GM23338 (cell line): ENCODE results near the gene CA6. TPM values are rescaled to one million over a fixed set of nuclear protein-coding genes. Genes with fewer than 3 reads are reported as not detected.

Source experiments
- ATAC-seq: fragments of 200-7000 bp; cut with Tn5 transposase; 3 replicates; pipeline ENCODE4 v1.9.1; 2020
- DNase-seq: peaks from one replicate; pipeline ENCODE4 v3.0.0-alpha.2; 2015; ENCODE audit warnings: low spot score
- H2AFZ ChIP-seq: fragments of 200-600 bp; sonication (generic); 2 replicates; pipeline ENCODE4 v1.8.0; 2016; ENCODE audit warnings: antibody characterized with exemption, mild to moderate bottlenecking, moderate library complexity
- H3F3A ChIP-seq: fragments of 200-600 bp; sonication (generic); replicated peaks from 2 replicates; pipeline ENCODE4 v1.8.0; 2017; ENCODE audit warnings: antibody characterized with exemption, mixed run types, low read depth
- H3K27ac ChIP-seq: fragments of 200-600 bp; sonication (generic); 2 replicates; pipeline ENCODE4 v1.6.1; 2016; ENCODE audit warnings: low read depth
- H3K27me3 ChIP-seq: fragments of 200-600 bp; sonication (generic); 2 replicates; pipeline ENCODE4 v1.8.0; 2016; ENCODE audit warnings: mild to moderate bottlenecking, mixed run types, moderate library complexity; ENCODE audit not compliant: insufficient read depth
- H3K36me3 ChIP-seq: fragments of 200-600 bp; sonication (generic); 2 replicates; pipeline ENCODE4 v1.8.0; 2016; ENCODE audit warnings: mild to moderate bottlenecking; ENCODE audit not compliant: insufficient read depth
- H3K4me1 ChIP-seq: fragments of 200-600 bp; sonication (generic); 2 replicates; pipeline ENCODE4 v1.8.0; 2016; ENCODE audit warnings: mild to moderate bottlenecking, moderate library complexity; ENCODE audit not compliant: insufficient read depth
- H3K4me2 ChIP-seq: fragments of 200-600 bp; sonication (generic); 2 replicates; pipeline ENCODE4 v1.7.1; 2017; ENCODE audit warnings: mixed run types
- H3K4me3 ChIP-seq: fragments of 200-600 bp; sonication (generic); 2 replicates; pipeline ENCODE4 v1.6.1; 2016; ENCODE audit warnings: mixed run types
- H3K79me2 ChIP-seq: fragments of 200-600 bp; sonication (generic); replicated peaks from 2 replicates; pipeline ENCODE4 v1.8.0; 2017; ENCODE audit warnings: mild to moderate bottlenecking; ENCODE audit not compliant: insufficient read depth
- H3K9me2 ChIP-seq: fragments of 200-600 bp; sonication (generic); 2 replicates; pipeline ENCODE4 v1.8.0; 2017; ENCODE audit not compliant: insufficient read depth
- H4K20me1 ChIP-seq: fragments of 200-600 bp; sonication (generic); replicated peaks from 2 replicates; pipeline ENCODE4 v1.8.0; 2017; ENCODE audit warnings: mild to moderate bottlenecking; ENCODE audit not compliant: insufficient read depth
- H3K27ac Mint-ChIP-seq: 2 replicates; pipeline ENCODE4 v1.8.0; 2020; ENCODE audit warnings: inconsistent platforms, mild to moderate bottlenecking, moderate library complexity, mixed read lengths
- H3K27me3 Mint-ChIP-seq: 3 replicates; pipeline ENCODE4 v1.8.0; 2022; ENCODE audit warnings: low read depth, mild to moderate bottlenecking, moderate library complexity, mixed read lengths, inconsistent platforms; ENCODE audit not compliant: insufficient read depth, poor library complexity
- H3K36me3 Mint-ChIP-seq: 3 replicates; pipeline ENCODE4 v1.8.0; 2021; ENCODE audit warnings: low read depth, mild to moderate bottlenecking, inconsistent platforms, moderate library complexity, mixed read lengths
- H3K4me1 Mint-ChIP-seq: 3 replicates; pipeline ENCODE4 v1.8.0; 2020; ENCODE audit warnings: mild to moderate bottlenecking, inconsistent platforms, mixed read lengths
- H3K4me3 Mint-ChIP-seq: 3 replicates; pipeline ENCODE4 v1.8.0; 2021; ENCODE audit warnings: moderate library complexity, mild to moderate bottlenecking, inconsistent platforms, mixed read lengths
- H3K9me3 Mint-ChIP-seq: 3 replicates; pipeline ENCODE4 v1.8.0; 2020; ENCODE audit warnings: moderate library complexity, mild to moderate bottlenecking, inconsistent platforms, mixed read lengths
- CREB1 ChIP-seq: fragments of 250-450 bp; sonication (Bioruptor Pico); IDR thresholded peaks from 2 replicates; pipeline ENCODE4 v1.5.0; 2020; ENCODE audit warnings: low read depth, mild to moderate bottlenecking, moderate library complexity
- CTCF ChIP-seq, 2 experiments: fragments of 200-600 bp in 1 of 2; sonication (generic) in 1 of 2; conservative IDR thresholded peaks; 2 replicates each; pipeline versions ENCODE4 v1.5.1 to v1.6.1; 2016 to 2017; ENCODE audit warnings: antibody characterized with exemption in 2 of 2, low read depth in 2 of 2, mild to moderate bottlenecking in 2 of 2, moderate library complexity in 1 of 2
- EZH2 ChIP-seq: fragments of 200-600 bp; sonication (generic); IDR thresholded peaks from one replicate; pipeline ENCODE4 v1.8.0; 2017; ENCODE audit warnings: antibody characterized with exemption, mild to moderate bottlenecking, low read depth; ENCODE audit not compliant: unreplicated experiment
- EZH2phosphoT487 ChIP-seq: fragments of 200-600 bp; sonication (generic); IDR thresholded peaks from one replicate; pipeline ENCODE4 v1.8.1; 2018; ENCODE audit warnings: antibody characterized with exemption; ENCODE audit not compliant: unreplicated experiment
- JUNB ChIP-seq: IDR thresholded peaks from one replicate; pipeline ENCODE4 v1.6.1; 2016; ENCODE audit warnings: antibody characterized with exemption; ENCODE audit not compliant: unreplicated experiment
- NANOG ChIP-seq: IDR thresholded peaks from 2 replicates; pipeline ENCODE4 v1.6.1; 2016; ENCODE audit warnings: antibody characterized with exemption, borderline replicate concordance
- POLR2AphosphoS5 ChIP-seq: IDR thresholded peaks from 2 replicates; pipeline ENCODE4 v1.6.1; 2016; ENCODE audit warnings: antibody characterized with exemption, low read depth
- REST ChIP-seq: IDR thresholded peaks from one replicate; pipeline ENCODE4 v1.6.1; 2018; ENCODE audit warnings: antibody characterized with exemption; ENCODE audit not compliant: unreplicated experiment
- STAT1 ChIP-seq: IDR thresholded peaks from one replicate; pipeline ENCODE4 v1.6.1; 2016; ENCODE audit warnings: antibody characterized with exemption; ENCODE audit not compliant: unreplicated experiment
- ZNF114 ChIP-seq: fragments of 250-450 bp; sonication (Bioruptor Pico); IDR thresholded peaks from 2 replicates; pipeline ENCODE4 v1.5.0; 2020; ENCODE audit warnings: mild to moderate bottlenecking, moderate library complexity
- ZNF331 ChIP-seq: fragments of 250-450 bp; sonication (Bioruptor Pico); IDR thresholded peaks from 2 replicates; pipeline ENCODE4 v1.5.0; 2020; ENCODE audit warnings: low read depth, mild to moderate bottlenecking, moderate library complexity
- polyA plus RNA-seq: library from polyadenylated mRNA; unstranded; fragments of >200 nt; fragmentation: Nextera tagmentation; extraction: Ambion mirVana; gene quantifications from 2 replicates; pipeline ENCODE4 v1.2.1, GENCODE V29; 2016
- total RNA-seq: library from RNA; depleted of rRNA; stranded (reverse); fragments of >200 nt; shearing (Covaris generic); gene quantifications from 2 replicates; pipeline ENCODE4 v1.2.3, GENCODE V29; 2014
- TF ChIP-seq, protein P1 (sequence below): IDR thresholded peaks from 2 replicates; pipeline ENCODE4 v1.6.1; 2016; ENCODE audit warnings: antibody characterized with exemption

Gene CA6
- total and polyA plus RNA-seq, 2 experiments from 2014 or later: not detected

DNA sequence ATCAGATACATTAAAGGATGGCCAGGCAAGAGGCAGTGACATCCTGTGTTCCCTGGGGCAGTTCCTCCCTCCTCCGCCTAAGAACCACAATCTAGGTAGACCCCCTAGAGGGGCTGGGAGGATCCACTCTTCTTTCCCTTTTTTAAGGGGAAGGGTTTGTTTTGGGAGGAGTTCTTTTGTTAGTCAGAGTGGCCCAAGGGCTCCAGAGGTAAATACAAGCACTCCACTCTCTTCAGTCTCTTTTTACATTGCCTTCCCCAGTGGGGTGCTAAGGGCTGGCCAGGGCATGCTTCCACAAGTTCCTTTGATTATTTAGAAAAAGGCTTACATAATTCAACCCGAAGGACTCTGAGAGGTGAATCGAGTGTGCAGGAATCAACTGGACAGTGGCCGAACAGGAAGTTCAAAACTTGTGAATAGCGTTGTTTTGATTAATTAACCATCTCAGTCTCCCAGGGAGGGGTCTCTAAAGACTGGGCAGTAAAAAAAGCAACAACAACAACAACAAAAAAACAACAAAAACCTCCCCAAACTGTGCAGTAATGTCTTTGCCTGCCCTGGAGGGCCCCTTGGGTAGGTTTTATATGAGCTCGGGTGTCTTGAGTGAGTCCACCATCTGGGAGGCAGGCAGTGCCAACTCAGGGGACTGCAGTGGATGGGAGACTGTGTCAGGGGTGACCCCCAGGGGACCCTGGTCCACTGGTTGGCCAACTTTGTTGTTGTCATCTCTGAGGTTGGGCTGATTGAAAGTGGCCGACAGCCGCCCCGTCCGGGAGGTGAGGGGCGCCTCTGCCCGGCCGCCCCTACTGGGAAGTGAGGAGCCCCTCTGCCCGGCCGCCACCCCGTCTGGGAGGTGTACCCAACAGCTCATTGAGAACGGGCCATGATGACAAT lies 34.0 kb upstream of the CA6 start (continued):
- TF ChIP-seq CTCF (conservative IDR thresholded peaks at IDR 0.05; ENCODE audit: low read depth in 2 of 2): no peak
- TF ChIP-seq REST: no peak
- TF ChIP-seq CREB1 (CRISPR knock-in tag): no peak
- no peak for TF ChIP-seq POLR2AphosphoS5
- no peak for TF ChIP-seq STAT1
- TF ChIP-seq, protein P1, sequence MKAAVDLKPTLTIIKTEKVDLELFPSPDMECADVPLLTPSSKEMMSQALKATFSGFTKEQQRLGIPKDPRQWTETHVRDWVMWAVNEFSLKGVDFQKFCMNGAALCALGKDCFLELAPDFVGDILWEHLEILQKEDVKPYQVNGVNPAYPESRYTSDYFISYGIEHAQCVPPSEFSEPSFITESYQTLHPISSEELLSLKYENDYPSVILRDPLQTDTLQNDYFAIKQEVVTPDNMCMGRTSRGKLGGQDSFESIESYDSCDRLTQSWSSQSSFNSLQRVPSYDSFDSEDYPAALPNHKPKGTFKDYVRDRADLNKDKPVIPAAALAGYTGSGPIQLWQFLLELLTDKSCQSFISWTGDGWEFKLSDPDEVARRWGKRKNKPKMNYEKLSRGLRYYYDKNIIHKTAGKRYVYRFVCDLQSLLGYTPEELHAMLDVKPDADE: no peak
- TF ChIP-seq EZH2: no peak

GRCh38 chr1:8913457-8913856 lies 32.2 kb upstream of the CA6 start:
- H3K36me3 Mint-ChIP-seq: peaks cover 19% of the 10 kb centered on the region; the same call in 2 of the 3 replicates
- H3K4me2 ChIP-seq: no peak overlapping the region
- H3K4me1 Mint-ChIP-seq: peaks cover 30% of the 10 kb centered on the region
- H3K27me3 Mint-ChIP-seq: peaks cover 14% of the 10 kb centered on the region
- no peaks in the 10 kb centered on the region for H3K27me3 ChIP-seq
- ATAC-seq: no peak
- H3K27ac Mint-ChIP-seq: no peak overlapping the region
- H2AFZ ChIP-seq: no peak overlapping the region
- H3K36me3 ChIP-seq: no peaks in the 10 kb centered on the region
- DNase-seq: no peak
- H3K4me3 ChIP-seq: no peak overlapping the region
- H3F3A ChIP-seq: no peaks in the 10 kb centered on the region
- peaks cover 27% of the 10 kb centered on the region for H3K4me1 ChIP-seq
- H4K20me1 ChIP-seq: no peaks in the 10 kb centered on the region
- no peaks in the 10 kb centered on the region for H3K79me2 ChIP-seq
- peaks cover 24% of the 10 kb centered on the region for H3K9me3 Mint-ChIP-seq
- H3K27ac ChIP-seq: no peak overlapping the region
- H3K4me3 Mint-ChIP-seq: no peak overlapping the region
- no peaks in the 10 kb centered on the region for H3K9me2 ChIP-seq
- TF ChIP-seq STAT1 (no peak), JUNB (no peak), ZNF114 (CRISPR knock-in tag) (no peak), NANOG (no peak), REST (no peak), EZH2phosphoT487 (no peak), EZH2 (no peak), CREB1 (CRISPR knock-in tag) (no peak), ZNF331 (CRISPR knock-in tag) (no peak), POLR2AphosphoS5 (no peak)
- TF ChIP-seq, protein P1: no peak
